Naive thymus-derived CD8-positive, alpha-beta T cell (primary cell): Measurements from ENCODE around the gene LRRC14B. TPM values are rescaled to one million over a fixed set of nuclear protein-coding genes. Genes with fewer than 3 reads are reported as not detected.
A peak's percentile ranks its signal among the peaks of the same experiment; 100 is the strongest.
"Not testable (repeated sequence)": the region's sequence is repeated elsewhere in the genome, so short reads cannot be mapped to it uniquely, and the experiment has no call there.

Source experiments
- ATAC-seq, 2 donors: fragments of 150-1000 bp; cut with Tn5 transposase in 1 of 2; sonication (Bioruptor Pico), chemical (Tn5 transposase) in 1 of 2; 1 replicate in 1 of 2; 2 replicates in 1 of 2; pipeline ENCODE4 v1.10.0; 2021; ENCODE audit warnings: mild to moderate bottlenecking in 2 of 2, moderate library complexity in 2 of 2
- POLR2A ChIA-PET: fragments of 350-600 bp; sonication (Branson Sonifier 250); formaldehyde crosslinking; loops from one replicate; lab custom pipeline; 2021; ENCODE audit warnings: antibody characterized with exemption; lab: Charles Lee
- DNase-seq, 10 donors: peaks; one replicate each; pipeline versions ENCODE4 v3.0.0 to v3.0.0-alpha.2; 2020 to 2022
- H3K27ac Mint-ChIP-seq, 10 donors: one replicate each; pipeline ENCODE4 v1.8.0; 2020 to 2022; ENCODE audit warnings: mild to moderate bottlenecking in 10 of 10, mixed read lengths in 10 of 10, moderate library complexity in 4 of 10, inconsistent platforms in 1 of 10
- H3K27me3 Mint-ChIP-seq, 5 donors: one replicate each; pipeline ENCODE4 v1.8.0; 2021 to 2022; ENCODE audit warnings: mixed read lengths in 5 of 5
- H3K36me3 Mint-ChIP-seq, 3 donors: one replicate each; pipeline ENCODE4 v1.8.0; 2020 to 2022; ENCODE audit warnings: mixed read lengths in 3 of 3, mild to moderate bottlenecking in 2 of 3, inconsistent platforms in 1 of 3
- H3K4me1 Mint-ChIP-seq, 4 donors: one replicate each; pipeline ENCODE4 v1.8.0; 2021 to 2022; ENCODE audit warnings: mixed read lengths in 4 of 4
- H3K4me3 Mint-ChIP-seq, 10 donors: one replicate each; pipeline ENCODE4 v1.8.0; 2020 to 2022; ENCODE audit warnings: mild to moderate bottlenecking in 10 of 10, mixed read lengths in 10 of 10, moderate library complexity in 6 of 10, inconsistent platforms in 1 of 10
- H3K9me3 Mint-ChIP-seq, 9 donors: one replicate each; pipeline ENCODE4 v1.8.0; 2020 to 2022; ENCODE audit warnings: mixed read lengths in 9 of 9, mild to moderate bottlenecking in 3 of 9, inconsistent platforms in 1 of 9, moderate library complexity in 1 of 9
- polyA plus RNA-seq, 3 donors: library from polyadenylated mRNA; unstranded; fragments of 300-500 nt; fragmentation: Illumina TruSeq; gene quantifications; one replicate each; pipeline ENCODE4 v1.2.3, GENCODE V29; 2021
- total RNA-seq, 8 experiments: library from RNA in 2 of 8; stranded (reverse) in 2 of 8; gene quantifications; one replicate each; pipeline ENCODE4 v1.2.3 and lab custom pipeline; 2021 to 2026

The LRRC14B gene
- total and polyA plus RNA-seq, 5 experiments from 2014 or later = 0.13 to 0.31 TPM; not detected in 3

DNA sequence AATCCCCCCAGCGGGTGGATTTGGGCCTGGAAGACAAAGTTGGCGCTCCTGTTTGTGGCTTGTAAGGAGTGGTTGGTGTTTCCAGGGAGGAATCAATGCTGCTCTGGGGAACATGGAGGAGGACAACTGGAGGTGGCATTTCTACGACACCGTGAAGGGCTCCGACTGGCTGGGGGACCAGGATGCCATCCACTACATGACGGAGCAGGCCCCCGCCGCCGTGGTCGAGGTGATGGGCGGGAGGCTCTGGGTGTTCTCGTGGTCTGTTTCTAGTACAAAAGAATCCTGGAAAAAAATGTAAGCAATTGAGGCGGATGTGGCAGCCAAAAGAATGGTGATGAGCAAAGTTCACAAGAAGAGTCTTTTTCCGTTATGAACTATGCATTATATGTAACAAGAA is 34.0 kb downstream of the LRRC14B start:
- POLR2A ChIA-PET = no interaction called here
- ATAC-seq = no peak

DNA sequence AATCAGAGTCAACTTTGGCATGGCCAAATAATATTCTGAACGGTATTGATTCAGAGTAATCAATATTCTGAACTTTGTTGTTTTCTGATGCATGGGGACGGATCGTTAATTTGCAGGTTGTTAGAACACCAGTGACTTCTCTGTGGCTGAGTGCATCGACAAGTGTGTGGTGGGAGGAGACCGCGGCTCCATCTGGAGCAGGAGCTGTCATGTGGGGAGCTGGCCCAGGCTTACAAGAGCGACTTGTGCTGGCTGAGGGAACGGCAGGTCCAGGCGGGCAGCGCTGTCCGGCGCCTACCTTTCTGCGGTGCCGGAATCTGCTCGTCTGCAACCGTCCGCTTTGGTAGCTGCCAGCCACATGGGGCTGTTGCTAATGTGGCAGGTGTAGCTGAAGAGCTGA is 36.1 kb downstream of the LRRC14B start:
- peak overlapping the region in 1 of 10 donors; percentile 45 for H3K27ac Mint-ChIP-seq
- ATAC-seq, H3K4me3 Mint-ChIP-seq, POLR2A ChIA-PET, DNase-seq, H3K9me3 Mint-ChIP-seq, H3K27me3 Mint-ChIP-seq: not testable (repeated sequence)
- peaks cover 8 to 26% (median 11%) of the 10 kb centered on the region in 4 donors for H3K4me1 Mint-ChIP-seq
- peaks cover 12 to 84% (median 32%) of the 10 kb centered on the region in 3 donors for H3K36me3 Mint-ChIP-seq

More for the DNA sequence above, 34.0 kb downstream of the LRRC14B start:
- Mint-ChIP-seq H3K27ac (peak overlapping the region in 3 of 10 donors; percentile 38 to 87 (median 84)), H3K36me3 (peaks cover 12 to 64% (median 26%) of the 10 kb centered on the region in 3 donors), H3K27me3 (no peaks in the 10 kb centered on the region), H3K4me1 (peaks cover 14 to 42% (median 28%) of the 10 kb centered on the region in 4 donors), H3K4me3 (peak overlapping the region in 2 of 10 donors; percentile 22 to 48), H3K9me3 (no peaks in the 10 kb centered on the region)
- peak in 1 of 10 donors; percentile 17 for DNase-seq

DNA sequence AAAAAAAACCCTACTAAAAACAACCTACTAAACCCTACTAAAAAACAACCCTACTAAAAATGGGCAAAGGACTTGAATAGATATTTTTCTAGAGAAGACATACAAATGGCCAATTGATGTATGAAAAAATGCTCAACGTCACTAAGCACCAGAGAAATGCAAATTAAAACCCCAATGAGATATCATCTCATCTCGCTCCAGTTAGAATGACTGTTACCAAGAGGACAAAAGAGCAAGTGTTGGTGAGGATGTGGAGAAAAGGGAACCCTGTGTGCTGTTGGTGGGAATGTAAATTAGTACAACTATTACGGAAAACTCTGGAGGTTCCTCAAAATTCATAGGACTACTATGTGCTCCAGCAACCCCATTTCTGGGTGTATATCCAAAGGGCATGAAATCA is 37.6 kb downstream of the LRRC14B start:
- Mint-ChIP-seq H3K4me1 (peaks cover 0 to 15% (median 3%) of the 10 kb centered on the region in 4 donors), H3K9me3 (no peaks in the 10 kb centered on the region), H3K36me3 (peaks cover 12 to 93% (median 32%) of the 10 kb centered on the region in 3 donors), H3K4me3 (no peak overlapping the region), H3K27ac (no peak overlapping the region), H3K27me3 (no peaks in the 10 kb centered on the region)
- ATAC-seq (no peak), DNase-seq (no peak)
- POLR2A ChIA-PET = no interaction called here

DNA sequence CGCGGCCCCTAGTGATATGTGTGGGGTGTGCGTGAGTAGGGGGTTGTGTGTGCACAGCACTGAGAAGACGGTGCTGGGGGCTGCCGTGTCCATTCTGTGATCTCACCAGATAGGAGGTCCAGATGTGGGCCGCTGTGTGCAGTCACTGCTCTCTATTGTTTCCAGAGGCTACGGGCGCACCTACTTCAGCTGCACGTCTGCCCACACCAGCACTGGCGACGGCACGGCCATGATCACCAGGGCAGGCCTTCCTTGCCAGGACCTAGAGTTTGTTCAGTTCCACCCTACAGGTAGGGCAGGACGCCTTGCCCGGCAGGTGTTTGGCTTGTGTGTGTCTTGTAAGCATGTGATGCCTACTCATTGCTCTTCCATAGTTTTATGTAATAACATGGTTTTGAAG is 39.4 kb downstream of the LRRC14B start:
- H3K36me3 Mint-ChIP-seq = peaks cover 12 to 92% (median 34%) of the 10 kb centered on the region in 3 donors
- H3K27me3 Mint-ChIP-seq = no peaks in the 10 kb centered on the region

DNA sequence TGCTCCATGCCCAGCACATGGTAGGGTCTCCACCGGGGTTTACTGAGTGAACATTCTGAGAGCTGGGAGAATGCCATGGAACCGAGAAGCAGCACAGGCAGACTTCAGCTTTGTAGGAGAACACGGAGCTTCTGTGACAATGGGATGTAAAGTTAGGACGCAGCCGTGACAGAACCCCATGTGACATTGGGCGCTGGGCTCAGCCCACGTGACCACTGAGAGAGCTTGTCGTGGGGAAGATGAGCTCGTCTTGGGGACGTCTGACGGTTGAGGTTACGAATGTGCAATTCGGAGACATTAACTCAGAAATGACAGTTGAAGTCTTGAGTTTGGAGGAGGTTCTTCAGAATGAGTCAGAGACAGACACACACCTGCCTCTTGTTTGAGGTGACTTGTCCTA is 40.4 kb downstream of the LRRC14B start:
- Mint-ChIP-seq H3K4me3 (no peak overlapping the region), H3K9me3 (no peaks in the 10 kb centered on the region), H3K27ac (peak overlapping the region in 3 of 10 donors; percentile 2 to 43 (median 10)), H3K36me3 (peaks cover 12 to 92% (median 34%) of the 10 kb centered on the region in 3 donors), H3K4me1 (peaks cover 0 to 6% (median 0%) of the 10 kb centered on the region in 4 donors), H3K27me3 (no peaks in the 10 kb centered on the region)
- POLR2A ChIA-PET = no interaction called here
- ATAC-seq (no peak), DNase-seq (no peak)

More for the DNA sequence above, 39.4 kb downstream of the LRRC14B start:
- POLR2A ChIA-PET = no interaction called here
- ATAC-seq (no peak), DNase-seq (no peak)
- Mint-ChIP-seq H3K27ac (no peak overlapping the region), H3K4me3 (no peak overlapping the region), H3K9me3 (no peaks in the 10 kb centered on the region), H3K4me1 (peaks cover 0 to 6% (median under 1%) of the 10 kb centered on the region in 4 donors)

DNA sequence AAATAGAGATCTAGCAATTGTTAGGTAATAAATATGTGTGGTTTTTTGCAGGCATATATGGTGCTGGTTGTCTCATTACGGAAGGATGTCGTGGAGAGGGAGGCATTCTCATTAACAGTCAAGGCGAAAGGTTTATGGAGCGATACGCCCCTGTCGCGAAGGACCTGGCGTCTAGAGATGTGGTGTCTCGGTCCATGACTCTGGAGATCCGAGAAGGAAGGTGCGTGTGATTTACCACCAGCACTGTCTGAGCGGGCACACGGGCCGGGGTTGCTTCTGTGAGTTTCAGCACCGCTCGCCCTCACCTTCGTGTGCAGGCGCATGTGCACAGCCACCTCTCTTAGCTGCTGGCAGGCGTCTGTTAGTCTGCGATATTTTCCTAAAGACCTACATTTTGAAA is 42.1 kb downstream of the LRRC14B start:
- H3K36me3 Mint-ChIP-seq = peaks cover 7 to 88% (median 33%) of the 10 kb centered on the region in 3 donors
- H3K9me3 Mint-ChIP-seq, H3K4me3 Mint-ChIP-seq, POLR2A ChIA-PET, H3K27ac Mint-ChIP-seq, ATAC-seq, DNase-seq, H3K27me3 Mint-ChIP-seq, H3K4me1 Mint-ChIP-seq: not testable (repeated sequence)

DNA sequence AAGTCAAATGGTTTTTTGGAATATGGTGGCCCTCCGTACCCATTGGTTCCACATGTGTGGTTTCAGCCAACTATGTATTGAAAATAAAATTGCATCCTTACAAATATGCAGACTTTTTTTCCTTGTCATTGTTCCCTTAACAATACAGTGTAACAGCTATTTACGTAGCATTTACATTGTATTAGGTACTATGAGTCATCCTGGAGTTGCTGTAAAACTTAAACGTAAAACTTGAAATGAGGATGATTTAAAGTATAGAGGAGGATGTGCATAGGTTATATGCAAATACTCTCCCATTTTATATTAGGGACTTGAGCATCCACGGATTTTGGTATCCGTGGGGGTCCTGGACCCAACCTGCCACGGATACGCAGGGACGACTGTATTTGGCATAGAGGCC is 43.2 kb downstream of the LRRC14B start:
- H3K4me1 Mint-ChIP-seq = no peaks in the 10 kb centered on the region
- H3K27me3 Mint-ChIP-seq = no peaks in the 10 kb centered on the region
- no peak for ATAC-seq
- POLR2A ChIA-PET = no interaction called here
- peak overlapping the region in 1 of 10 donors; percentile 62 for H3K27ac Mint-ChIP-seq
- H3K9me3 Mint-ChIP-seq = no peaks in the 10 kb centered on the region
- DNase-seq = no peak
- H3K4me3 Mint-ChIP-seq = no peak overlapping the region
- peaks cover 0 to 87% (median 26%) of the 10 kb centered on the region in 3 donors for H3K36me3 Mint-ChIP-seq

DNA sequence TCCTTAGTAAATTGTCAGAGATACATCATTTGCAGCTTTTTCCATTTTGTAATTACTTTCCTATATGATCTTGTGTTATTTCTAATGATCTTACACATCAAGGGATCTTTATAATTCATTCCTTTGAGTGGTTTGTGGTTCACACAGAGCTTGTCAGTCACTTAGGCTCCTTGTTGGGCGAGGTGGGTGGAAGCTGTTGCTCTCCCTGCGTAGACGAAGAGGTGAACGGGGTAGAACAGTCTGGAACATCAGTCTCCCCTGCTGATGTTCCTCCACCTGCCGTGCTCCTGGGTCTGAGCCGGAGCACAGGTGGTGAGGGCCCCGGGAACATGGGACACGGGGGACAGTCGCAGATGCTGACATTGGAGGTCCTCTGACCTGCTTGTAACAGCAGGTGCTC is 44.2 kb downstream of the LRRC14B start:
- H3K4me1 Mint-ChIP-seq, POLR2A ChIA-PET, DNase-seq, H3K4me3 Mint-ChIP-seq, H3K27me3 Mint-ChIP-seq, H3K9me3 Mint-ChIP-seq: not testable (repeated sequence)
- peak in 1 of 2 donors; percentile 37 for ATAC-seq
- Mint-ChIP-seq H3K27ac (peak overlapping the region in 1 of 10 donors; percentile 25), H3K36me3 (peaks cover 0 to 89% (median 31%) of the 10 kb centered on the region in 3 donors)

DNA sequence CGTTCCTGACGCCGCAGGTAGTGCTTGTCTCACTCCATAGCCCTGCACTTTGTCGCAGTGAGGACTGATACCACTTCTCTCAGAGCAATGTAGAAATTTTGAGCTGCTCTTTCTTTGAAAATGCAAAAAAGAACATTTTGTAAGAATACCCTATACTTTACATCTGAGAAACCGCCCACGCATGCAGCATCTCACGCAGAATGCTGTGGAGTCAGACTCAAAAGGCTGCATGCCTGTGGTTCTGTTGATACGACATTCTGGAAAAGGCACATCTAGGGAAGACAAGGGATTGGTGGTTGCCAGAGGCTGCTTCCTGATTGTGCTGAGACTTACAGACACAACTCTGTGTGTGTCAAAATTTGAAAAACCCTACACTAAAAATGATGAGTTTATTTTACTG is 46.6 kb downstream of the LRRC14B start:
- DNase-seq, H3K4me3 Mint-ChIP-seq, ATAC-seq, H3K27ac Mint-ChIP-seq, H3K4me1 Mint-ChIP-seq, POLR2A ChIA-PET, H3K9me3 Mint-ChIP-seq, H3K27me3 Mint-ChIP-seq: not testable (repeated sequence)
- peaks cover 11 to 88% (median 47%) of the 10 kb centered on the region in 3 donors for H3K36me3 Mint-ChIP-seq

DNA sequence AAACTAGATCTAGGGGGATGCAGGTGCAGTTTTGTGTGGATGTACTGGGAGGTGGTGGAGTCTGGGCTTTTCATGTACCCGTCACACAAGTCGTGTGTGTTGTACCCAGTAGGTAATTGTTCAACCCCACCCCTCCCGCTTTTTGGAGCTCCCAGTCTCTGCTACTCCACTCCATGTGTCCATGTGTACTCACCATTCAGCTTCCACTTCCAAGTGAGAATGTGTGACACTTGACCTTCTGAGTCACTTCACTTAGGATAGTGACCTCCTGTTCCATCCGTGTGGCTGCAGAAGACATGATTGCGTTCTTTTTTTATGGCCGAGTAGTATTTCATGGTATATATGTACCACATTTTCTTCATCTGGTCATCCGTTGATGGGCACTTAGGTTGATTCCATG is 49.3 kb downstream of the LRRC14B start:
- Mint-ChIP-seq H3K36me3 (peaks cover 11 to 72% (median 35%) of the 10 kb centered on the region in 3 donors), H3K4me1 (peaks cover 0 to 22% (median 14%) of the 10 kb centered on the region in 4 donors)
- H3K4me3 Mint-ChIP-seq, H3K27ac Mint-ChIP-seq, ATAC-seq, H3K27me3 Mint-ChIP-seq, H3K9me3 Mint-ChIP-seq, DNase-seq, POLR2A ChIA-PET: not testable (repeated sequence)

DNA sequence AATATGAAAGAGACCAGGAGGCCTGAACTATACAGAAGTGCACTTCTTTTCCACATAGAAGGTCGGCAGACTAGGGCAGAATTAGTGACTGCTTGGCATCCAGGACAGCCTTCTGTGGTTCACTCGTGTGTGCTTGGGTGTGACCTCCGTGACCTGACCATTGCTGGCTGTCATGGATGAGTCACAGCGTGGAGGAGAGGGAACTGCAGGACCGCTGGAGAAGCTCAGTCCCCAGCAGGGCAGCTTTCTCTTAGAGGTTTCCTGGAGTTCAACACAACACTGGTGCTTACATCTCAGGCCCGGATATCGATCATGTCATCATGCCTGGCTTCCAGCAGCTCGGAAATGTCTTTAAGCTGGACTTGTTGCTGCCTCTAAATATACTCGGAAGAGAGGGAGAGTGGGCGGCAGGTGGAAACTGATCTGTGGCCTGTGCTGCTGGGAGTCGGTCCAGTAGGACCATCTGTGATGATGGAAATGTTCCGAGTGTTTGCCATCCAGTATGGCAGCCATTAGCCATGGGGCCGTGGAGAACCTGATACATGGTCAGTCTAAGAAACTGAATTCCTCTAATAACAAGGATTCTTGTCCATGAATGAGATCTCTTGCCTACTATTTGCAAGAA is 49.9 kb downstream of the LRRC14B start:
- H3K27me3 Mint-ChIP-seq, ATAC-seq, H3K9me3 Mint-ChIP-seq, H3K4me3 Mint-ChIP-seq, POLR2A ChIA-PET, H3K27ac Mint-ChIP-seq, DNase-seq: not testable (repeated sequence)
- Mint-ChIP-seq H3K36me3 (peaks cover 11 to 71% (median 35%) of the 10 kb centered on the region in 3 donors), H3K4me1 (peaks cover 0 to 22% (median 14%) of the 10 kb centered on the region in 4 donors)

DNA sequence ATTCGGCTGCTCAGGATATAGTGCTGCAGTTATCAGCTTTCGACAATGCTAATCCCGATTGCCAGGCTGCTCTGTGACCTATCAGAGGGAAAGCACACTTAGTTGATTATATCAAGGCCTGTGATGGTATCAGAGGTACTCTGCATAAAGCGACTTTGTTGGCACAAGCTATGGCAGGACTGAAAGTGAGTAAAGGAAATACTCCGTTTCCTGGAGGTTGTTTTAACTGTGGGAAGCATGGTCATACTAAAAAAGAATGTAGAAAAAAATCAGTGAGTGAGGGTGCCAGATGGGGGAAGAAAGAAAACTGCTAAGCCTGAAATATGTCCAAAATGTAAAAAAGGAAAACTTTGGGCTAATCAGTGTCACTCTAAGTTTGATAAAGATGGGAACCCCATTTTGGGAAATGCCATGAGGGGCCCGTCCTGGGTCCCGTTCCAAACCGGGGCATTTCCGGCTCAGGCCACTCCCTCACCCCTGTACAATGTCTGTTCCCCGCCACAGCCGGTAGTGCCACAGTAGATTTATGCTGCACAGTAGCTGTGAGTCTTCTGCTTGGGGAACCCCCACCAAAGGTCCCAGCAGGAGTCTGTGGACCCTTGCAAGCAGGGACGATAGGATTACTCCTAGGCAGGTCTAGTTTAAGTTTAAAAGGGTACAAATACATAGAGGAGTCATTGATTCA is 52.5 kb downstream of the LRRC14B start:
- H3K27me3 Mint-ChIP-seq, POLR2A ChIA-PET, H3K9me3 Mint-ChIP-seq: not testable (repeated sequence)
- peaks cover 11 to 77% (median 44%) of the 10 kb centered on the region in 3 donors for H3K36me3 Mint-ChIP-seq
- peaks cover 0 to 22% (median 14%) of the 10 kb centered on the region in 4 donors for H3K4me1 Mint-ChIP-seq
- peak overlapping the region in 9 of 10 donors; percentile 22 to 75 (median 49) for H3K4me3 Mint-ChIP-seq
- DNase-seq (peak in 6 of 10 donors; percentile 8 to 28 (median 18)), ATAC-seq (peak in 1 of 2 donors; percentile 42)
- peak overlapping the region in 9 of 10 donors; percentile 70 to 92 (median 86) for H3K27ac Mint-ChIP-seq

DNA sequence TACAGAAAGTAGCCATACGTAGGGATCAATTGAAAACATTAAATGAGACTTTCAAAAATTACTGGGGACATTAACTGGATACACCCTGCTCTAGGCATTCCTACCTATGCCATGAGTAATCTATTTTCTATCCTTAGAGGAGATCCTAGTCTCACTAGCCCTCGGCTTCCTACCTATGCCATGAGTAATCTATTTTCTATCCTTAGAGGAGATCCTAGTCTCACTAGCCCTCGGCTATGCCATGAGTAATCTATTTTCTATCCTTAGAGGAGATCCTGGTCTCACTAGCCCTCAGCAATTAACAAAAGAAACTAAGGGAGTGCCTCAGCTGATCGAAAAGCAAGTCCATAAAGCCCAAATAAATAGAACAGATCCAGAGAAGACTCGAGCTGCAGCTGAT is 54.4 kb downstream of the LRRC14B start:
- H3K4me3 Mint-ChIP-seq, H3K27me3 Mint-ChIP-seq, POLR2A ChIA-PET, H3K9me3 Mint-ChIP-seq, ATAC-seq, DNase-seq: not testable (repeated sequence)
- H3K27ac Mint-ChIP-seq = peak overlapping the region in 3 of 10 donors; percentile 3 to 51 (median 46)
- peaks cover 11 to 74% (median 44%) of the 10 kb centered on the region in 3 donors for H3K36me3 Mint-ChIP-seq
- H3K4me1 Mint-ChIP-seq = peaks cover 0 to 22% (median 14%) of the 10 kb centered on the region in 4 donors
